Peyer's patch (tissue), 4 donors: ENCODE results near the gene PPFIA4.

Source experiments
- POLR2A ChIP-seq, 2 donors: fragments of 450-650 bp; IDR thresholded peaks; one replicate each; pipeline ENCODE4 v1.5.1; 2017; ENCODE audit warnings: antibody characterized with exemption in 2 of 2, mild to moderate bottlenecking in 2 of 2, moderate library complexity in 2 of 2
- TF ChIP-seq, protein P1 (sequence below), 6 experiments: fragments of 450-650 bp in 4 of 6; fragments of 200-600 bp in 2 of 6; sonication (generic) in 1 of 6; IDR thresholded peaks; one replicate each; pipeline ENCODE4 v1.5.1; 2017 to 2019; ENCODE audit warnings: antibody characterized with exemption in 6 of 6, mild to moderate bottlenecking in 3 of 6, moderate library complexity in 1 of 6

DNA sequence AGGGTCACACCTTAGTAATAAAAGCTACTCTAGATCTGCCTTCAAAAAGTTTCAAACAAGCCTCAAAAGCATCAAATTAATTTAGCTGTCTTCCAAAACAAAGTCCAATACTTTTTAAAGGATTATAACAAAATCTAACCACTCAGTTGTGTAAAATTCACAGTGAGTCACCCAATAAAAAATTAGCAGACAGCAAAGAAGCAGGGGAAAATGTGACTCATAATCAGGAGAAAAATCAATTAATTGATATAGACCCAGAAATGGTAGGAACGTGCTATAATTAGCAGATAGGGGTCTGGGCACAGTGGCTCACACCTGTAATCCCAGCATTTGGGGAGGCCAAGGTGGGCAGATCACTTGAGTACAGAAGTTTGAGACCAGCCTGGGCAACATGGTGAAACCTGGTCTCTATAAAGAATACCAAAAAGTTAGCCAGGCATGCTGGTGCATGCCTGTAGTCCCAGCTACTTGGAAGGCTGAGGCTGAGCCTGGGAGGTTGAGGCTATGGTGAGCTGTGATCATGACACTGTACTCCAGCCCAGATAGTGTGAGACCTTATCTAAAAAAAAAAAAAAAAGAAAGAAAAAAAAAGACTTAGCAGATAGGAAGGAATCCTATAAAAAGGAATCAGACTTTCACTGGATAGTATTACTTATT lies 67.6 kb downstream of the PPFIA4 start:
- TF ChIP-seq, protein P1, sequence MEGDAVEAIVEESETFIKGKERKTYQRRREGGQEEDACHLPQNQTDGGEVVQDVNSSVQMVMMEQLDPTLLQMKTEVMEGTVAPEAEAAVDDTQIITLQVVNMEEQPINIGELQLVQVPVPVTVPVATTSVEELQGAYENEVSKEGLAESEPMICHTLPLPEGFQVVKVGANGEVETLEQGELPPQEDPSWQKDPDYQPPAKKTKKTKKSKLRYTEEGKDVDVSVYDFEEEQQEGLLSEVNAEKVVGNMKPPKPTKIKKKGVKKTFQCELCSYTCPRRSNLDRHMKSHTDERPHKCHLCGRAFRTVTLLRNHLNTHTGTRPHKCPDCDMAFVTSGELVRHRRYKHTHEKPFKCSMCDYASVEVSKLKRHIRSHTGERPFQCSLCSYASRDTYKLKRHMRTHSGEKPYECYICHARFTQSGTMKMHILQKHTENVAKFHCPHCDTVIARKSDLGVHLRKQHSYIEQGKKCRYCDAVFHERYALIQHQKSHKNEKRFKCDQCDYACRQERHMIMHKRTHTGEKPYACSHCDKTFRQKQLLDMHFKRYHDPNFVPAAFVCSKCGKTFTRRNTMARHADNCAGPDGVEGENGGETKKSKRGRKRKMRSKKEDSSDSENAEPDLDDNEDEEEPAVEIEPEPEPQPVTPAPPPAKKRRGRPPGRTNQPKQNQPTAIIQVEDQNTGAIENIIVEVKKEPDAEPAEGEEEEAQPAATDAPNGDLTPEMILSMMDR (IDR thresholded peaks at IDR 0.05), result no peak
- TF ChIP-seq POLR2A (IDR thresholded peaks at IDR 0.05), result no peak
